ENCODE measurements around the gene CISD3.

Gene CISD3

GRCh38 chr17:38779965-38780752, 50.0 kb downstream of the CISD3 start:
- DNase-seq (ENCODE audit: low read depth), result no peak

GRCh38 chr17:38783227-38783626, 53.1 kb downstream of the CISD3 start:
- DNase-seq (ENCODE audit: low read depth), result no peak

Measured in GM04504 (cell line).